Upper lobe of left lung (tissue), 4 donors: ENCODE results near the gene BACE1-AS.

Experiments
- CTCF ChIP-seq, 6 experiments: fragments of 450-650 bp in 4 of 6; fragments of 200-600 bp in 2 of 6; sonication (generic) in 2 of 6; IDR thresholded peaks; one replicate each; pipeline ENCODE4 v1.5.1; 2016 to 2019; ENCODE audit warnings: antibody characterized with exemption in 6 of 6
- EP300 ChIP-seq, 4 donors: sonication (generic); formaldehyde crosslinking; IDR thresholded peaks; one replicate each; pipeline ENCODE4 v1.5.1; 2017; ENCODE audit warnings: antibody characterized with exemption in 4 of 4, control low read depth in 2 of 4
- POLR2A ChIP-seq, 4 donors: fragments of 450-650 bp; IDR thresholded peaks; one replicate each; pipeline ENCODE4 v1.5.1; 2016 to 2017; ENCODE audit warnings: antibody characterized with exemption in 4 of 4, mild to moderate bottlenecking in 2 of 4

DNA sequence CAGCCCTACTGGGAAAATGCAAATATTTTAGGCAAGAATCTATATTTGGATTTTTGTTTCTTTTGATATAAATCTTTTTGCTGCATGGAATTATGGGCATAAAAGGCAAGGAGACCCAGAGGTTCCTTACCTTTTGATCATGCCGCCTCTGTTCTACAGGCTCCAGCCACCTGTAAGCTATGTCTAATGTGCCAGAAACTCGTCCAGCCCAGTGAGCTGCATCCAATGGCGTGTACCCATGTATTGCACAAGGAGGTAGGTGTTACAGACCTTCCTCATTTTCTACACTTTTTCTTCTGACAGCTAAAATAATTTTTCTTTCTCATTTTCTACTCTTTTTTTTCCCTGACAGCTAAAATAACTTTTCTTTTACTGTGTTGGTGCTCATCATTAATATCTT lies 8.2 kb upstream of the BACE1-AS start:
- TF ChIP-seq CTCF (IDR thresholded peaks at IDR 0.05) (no peak), POLR2A (IDR thresholded peaks at IDR 0.05) (no peak), EP300 (IDR thresholded peaks at IDR 0.05) (no peak)
